PC-3 (cell line): Measurements from ENCODE around the gene TRMT6. TPM values are rescaled to one million over a fixed set of nuclear protein-coding genes. Genes with fewer than 3 reads are reported as not detected.

Experiments used
- ATAC-seq: fragments of 200-7000 bp; cut with Tn5 transposase; 2 replicates; pipeline ENCODE4 v1.9.1; 2020; ENCODE audit warnings: mild to moderate bottlenecking, moderate library complexity
- BruUV-seq: library from RNA; stranded (reverse); fragments of 400-500 nt; replicated peaks from 2 replicates; lab custom pipeline; 2021; lab: Mats Ljungman, UMichigan
- CTCF ChIA-PET: fragments of 300-600 bp; sonication (Branson Sonifier 250); formaldehyde crosslinking; loops from one replicate; lab custom pipeline; 2022; ENCODE audit warnings: antibody characterized with exemption; lab: Charles Lee
- POLR2A ChIA-PET: fragments of 300-600 bp; sonication (Branson Sonifier 250); formaldehyde crosslinking; loops from one replicate; lab custom pipeline; 2022; ENCODE audit warnings: antibody characterized with exemption; ENCODE audit not compliant: unreplicated experiment; lab: Charles Lee
- DNase-seq: peaks from one replicate; pipeline ENCODE4 v3.0.0-alpha.2; 2015
- H2AFZ ChIP-seq: fragments of 300-600 bp; sonication (generic); 2 replicates; pipeline ENCODE4 v1.6.0; 2016; ENCODE audit warnings: antibody characterized with exemption, low read length
- H3F3A ChIP-seq: fragments of 300-600 bp; sonication (generic); one replicate; pipeline ENCODE4 v1.6.0; 2017; ENCODE audit warnings: antibody characterized with exemption, low read length, control low read depth, mild to moderate bottlenecking; ENCODE audit not compliant: unreplicated experiment
- H3K27ac ChIP-seq: fragments of 300-600 bp; sonication (generic); 2 replicates; pipeline ENCODE4 v1.5.1; 2016; ENCODE audit warnings: mild to moderate bottlenecking, low read length
- H3K27me3 ChIP-seq: fragments of 300-600 bp; sonication (generic); 2 replicates; pipeline ENCODE4 v1.6.1; 2016; ENCODE audit warnings: low read length, mixed read lengths
- H3K36me3 ChIP-seq: fragments of 300-600 bp; sonication (generic); 2 replicates; pipeline ENCODE4 v1.6.1; 2016; ENCODE audit warnings: low read depth, mixed run types, low read length, mixed read lengths
- H3K4me1 ChIP-seq: fragments of 300-600 bp; sonication (generic); 2 replicates; pipeline ENCODE4 v1.5.1; 2016; ENCODE audit warnings: low read length; ENCODE audit not compliant: insufficient read depth
- H3K4me2 ChIP-seq: fragments of 300-600 bp; sonication (generic); 2 replicates; pipeline ENCODE4 v1.6.0; 2016; ENCODE audit warnings: low read length
- H3K4me3 ChIP-seq: fragments of 300-600 bp; sonication (generic); 2 replicates; pipeline ENCODE4 v1.5.1; 2016; ENCODE audit warnings: mild to moderate bottlenecking, low read length, mixed read lengths
- H3K79me2 ChIP-seq: fragments of 300-600 bp; sonication (generic); 2 replicates; pipeline ENCODE4 v1.6.1; 2017; ENCODE audit warnings: low read length, mixed read lengths
- H3K9ac ChIP-seq: fragments of 300-600 bp; sonication (generic); 2 replicates; pipeline ENCODE4 v1.6.0; 2016; ENCODE audit warnings: mild to moderate bottlenecking, low read length
- H3K9me2 ChIP-seq: fragments of 300-600 bp; sonication (generic); replicated peaks from 2 replicates; pipeline ENCODE4 v1.6.1; 2016; ENCODE audit warnings: mixed run types, low read length, mixed read lengths
- H3K9me3 ChIP-seq: fragments of 300-600 bp; sonication (generic); 2 replicates; pipeline ENCODE4 v1.6.1; 2016; ENCODE audit warnings: low read length, mixed read lengths
- H4K20me1 ChIP-seq: fragments of 300-600 bp; sonication (generic); 2 replicates; pipeline ENCODE4 v1.6.1; 2016; ENCODE audit warnings: low read length, mixed read lengths
- CTCF ChIP-seq: fragments of 300-600 bp; sonication (generic); conservative IDR thresholded peaks from 2 replicates; pipeline ENCODE4 v1.5.1; 2017; ENCODE audit warnings: antibody characterized with exemption, low read depth, mild to moderate bottlenecking, low read length
- EZH2 ChIP-seq: fragments of 300-600 bp; sonication (generic); IDR thresholded peaks from one replicate; pipeline ENCODE4 v1.6.1; 2017; ENCODE audit warnings: antibody characterized with exemption, mild to moderate bottlenecking, low read length; ENCODE audit not compliant: unreplicated experiment
- EZH2phosphoT487 ChIP-seq: fragments of 300-600 bp; sonication (generic); IDR thresholded peaks from 2 replicates; pipeline ENCODE4 v1.6.1; 2018; ENCODE audit warnings: mild to moderate bottlenecking, antibody characterized with exemption, low read length, borderline replicate concordance
- intact Hi-C: fragments of 100-400 bp; cut with micrococcal nuclease; formaldehyde crosslinking; loops from 2 replicates; pipeline ENCODE4 v1.9.0; 2023
- total RNA-seq: library from RNA; depleted of rRNA; stranded (reverse); fragments of >200 nt; gene quantifications from 2 replicates; pipeline ENCODE4 v1.2.3, GENCODE V29; 2014; rRNA removed

Gene TRMT6
- total RNA-seq, 1 experiment from 2014 or later: 44.0 TPM

- no peaks in the 10 kb centered on the region for H4K20me1 ChIP-seq
- TF ChIP-seq EZH2phosphoT487 (no peak), CTCF (no peak), EZH2 (no peak)
- H2AFZ ChIP-seq: no peak overlapping the region
- H3K36me3 ChIP-seq: no peaks in the 10 kb centered on the region
- no TSS peak for BruUV-seq
- H3K79me2 ChIP-seq: no peaks in the 10 kb centered on the region
- CTCF ChIA-PET: no interaction called here
- H3K4me3 ChIP-seq: no peak overlapping the region
- H3K27ac ChIP-seq: no peak overlapping the region
- H3K9ac ChIP-seq: no peak overlapping the region
- H3K9me3 ChIP-seq: no peaks in the 10 kb centered on the region
- no peaks in the 10 kb centered on the region for H3K9me2 ChIP-seq
- H3K4me1 ChIP-seq: no peaks in the 10 kb centered on the region
- intact Hi-C loops: no loop called here
- no peak for ATAC-seq
- POLR2A ChIA-PET: no interaction called here
- no peak for DNase-seq
- no peak overlapping the region for H3K4me2 ChIP-seq
- no peaks in the 10 kb centered on the region for H3F3A ChIP-seq
- H3K27me3 ChIP-seq: peaks cover 45% of the 10 kb centered on the region; the same call in 1 of the 2 replicates
Measured at GRCh38 chr20:5887386-5887785, 62.9 kb downstream of the TRMT6 start.

Other genes with a start within 250 kb of the TRMT6 start
- 3.4 and 5.1 TPM in 2 replicates for gene SHLD1, start 200.1 kb downstream of the TRMT6 start, total RNA-seq
- gene CHGB, start 39.0 kb downstream of the TRMT6 start, total RNA-seq: not detected in 2 replicates
- gene MCM8, start 119 bp upstream of the TRMT6 start, total RNA-seq: 26.6 and 27.0 TPM in 2 replicates
- gene CRLS1, start 55.6 kb upstream of the TRMT6 start, total RNA-seq: 50.7 and 52.2 TPM in 2 replicates
- gene LRRN4, start 103.5 kb upstream of the TRMT6 start, total RNA-seq: 0.44 TPM in 1 of 2 replicates, not detected in the other
- gene FERMT1, start 172.5 kb upstream of the TRMT6 start, total RNA-seq: 70.8 and 72.6 TPM in 2 replicates